Prostate gland (tissue), 2 donors: Measurements from ENCODE around the gene RNF167.

ENCODE experiments used
- CTCF ChIP-seq, 4 experiments: fragments of 200-600 bp in 2 of 4; fragments of 450-650 bp in 2 of 4; sonication (generic) in 2 of 4; IDR thresholded peaks; 1 replicate in 3 of 4; 2 replicates in 1 of 4; pipeline ENCODE4 v1.5.1; 2016 to 2019; ENCODE audit warnings: antibody characterized with exemption in 4 of 4, mild to moderate bottlenecking in 2 of 4, moderate library complexity in 2 of 4
- POLR2AphosphoS5 ChIP-seq: sonication (generic); formaldehyde crosslinking; IDR thresholded peaks from one replicate; pipeline ENCODE4 v1.6.1; 2017; ENCODE audit warnings: antibody characterized with exemption

GRCh38 chr17:4903051-4903818 is 36.8 kb upstream of the RNF167 start, which contains the start of gene CHRNE:
- peak; percentile 45 for TF ChIP-seq POLR2AphosphoS5
- peak; percentile 40 to 85 (median 69) for TF ChIP-seq CTCF (IDR thresholded peaks at IDR 0.05)
